Stimulated activated CD4-positive, alpha-beta T cell treated with anti-CD3 and anti-CD28 coated beads, TNF-alpha, amount 100 ng/mL, for 4 hours (primary cell): ENCODE measurements around the gene HRK.
"Not testable (repeated sequence)": the region's sequence is repeated elsewhere in the genome, so short reads cannot be mapped to it uniquely, and the experiment has no call there.

ENCODE experiments used
- DNase-seq, 3 experiments: peaks; one replicate each; pipeline ENCODE4 v3.0.0-alpha.2; 2020; ENCODE audit warnings: low read depth in 3 of 3

The HRK gene

DNA sequence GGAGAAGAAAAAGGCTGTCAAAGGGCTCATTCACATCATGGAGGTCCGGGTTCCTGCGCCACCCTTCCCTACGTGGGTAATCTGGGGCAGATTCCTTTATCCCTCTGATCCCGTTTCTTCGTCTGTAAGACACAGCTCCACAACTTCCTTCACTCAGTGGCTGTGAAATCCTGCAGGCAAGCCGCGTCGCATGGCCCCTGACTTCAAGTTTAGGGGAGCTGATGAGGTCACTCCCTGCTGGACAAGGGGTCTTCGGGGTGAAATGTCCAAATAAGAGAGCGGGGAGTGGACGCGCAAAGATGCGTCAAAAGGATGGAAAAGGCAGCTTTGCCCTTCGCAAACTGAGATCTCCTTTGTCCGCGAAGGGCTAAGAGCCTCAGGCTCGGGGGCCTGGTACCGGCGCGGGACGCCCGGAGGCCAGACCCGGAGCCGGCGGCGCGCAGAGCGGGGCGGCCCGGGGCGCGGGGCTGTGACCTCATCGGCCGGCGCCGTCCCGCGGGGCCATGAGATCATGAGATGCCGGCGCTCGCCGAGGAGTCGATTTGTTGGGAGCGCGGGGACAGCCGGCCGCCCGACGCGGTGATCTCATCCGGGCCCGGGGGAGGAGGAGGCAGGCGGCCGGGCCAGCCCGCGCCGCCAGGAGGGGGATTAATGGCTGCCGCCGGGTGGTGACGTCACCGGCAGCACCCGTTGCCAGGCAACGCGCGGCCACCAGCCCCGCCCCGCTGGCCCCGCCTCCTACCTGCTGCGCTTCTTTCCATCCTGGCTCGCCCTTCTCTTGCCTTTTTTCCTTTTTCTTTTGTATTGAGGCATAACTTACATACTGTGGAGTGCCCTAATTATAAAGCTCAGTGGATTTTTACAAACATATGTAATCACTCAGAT, 62.1 kb downstream of the HRK start:
- DNase-seq, result peak; percentile 84 to 86 (median 86)

GRCh38 chr12:116818341-116818856, 62.8 kb downstream of the HRK start:
- peak in 1 of 3 experiments; percentile 2 for DNase-seq

DNA sequence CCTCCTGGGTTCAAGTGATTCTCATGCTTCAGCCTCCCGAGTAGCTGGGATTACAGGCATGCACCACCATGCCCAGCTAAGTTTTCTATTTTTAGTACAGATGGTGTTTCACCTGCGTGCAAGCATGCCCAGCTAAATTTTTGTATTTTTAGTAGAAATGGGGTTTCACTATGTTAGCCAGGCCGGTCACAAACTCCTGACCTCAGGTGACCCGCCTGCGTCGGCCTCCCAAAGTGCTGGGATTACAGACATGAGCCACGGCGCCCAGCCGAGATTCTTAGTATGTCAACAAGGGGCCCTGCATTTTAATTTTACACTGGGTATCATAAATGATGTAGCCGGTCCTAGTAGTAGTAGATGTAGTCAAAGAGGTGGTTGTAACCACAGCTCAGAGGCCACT, 66.5 kb downstream of the HRK start:
- DNase-seq, result not testable (repeated sequence)

- DNase-seq, result no peak
Observed at GRCh38 chr12:116813271-116814041, 67.8 kb downstream of the HRK start.

GRCh38 chr12:116812238-116812637, 69.0 kb downstream of the HRK start:
- no peak for DNase-seq

- DNase-seq, result no peak
Observed at GRCh38 chr12:116808113-116809105, 72.8 kb downstream of the HRK start.

GRCh38 chr12:116807546-116807945, 73.7 kb downstream of the HRK start:
- DNase-seq, result no peak

GRCh38 chr12:116806845-116807440, 74.3 kb downstream of the HRK start:
- no peak for DNase-seq
